ENCODE results near the gene TMEM140.

GRCh38 chr7:135207406-135208101 is 59.7 kb downstream of the TMEM140 start:
- TF ChIP-seq EZH2phosphoT487 (IDR thresholded peaks at IDR 0.05; ENCODE audit: insufficient read depth, low read depth): no peak
- TF ChIP-seq EZH2 (IDR thresholded peaks at IDR 0.05; ENCODE audit: insufficient read depth, poor library complexity, severe bottlenecking): no peak

Measured in GM23248 (cell line).